Thoracic aorta (tissue), 2 donors: ENCODE data around the gene PHOSPHO2. TPM values are rescaled to one million over a fixed set of nuclear protein-coding genes. Genes with fewer than 3 reads are reported as not detected.

Source experiments
- ATAC-seq: fragments of 150-250 bp; one replicate; pipeline ENCODE4 v1.8.0; 2017; ENCODE audit warnings: low read depth; ENCODE audit not compliant: insufficient number of reproducible peaks, low FRiP score
- DNase-seq: peaks from one replicate; pipeline ENCODE4 v3.0.0-alpha.2; 2020; ENCODE audit warnings: low spot score
- H3K27ac ChIP-seq, 2 donors: fragments of 200-600 bp; sonication (generic); 1 replicate in 1 of 2; 2 replicates in 1 of 2; pipeline ENCODE4 v1.5.1; 2016; ENCODE audit warnings: mild to moderate bottlenecking in 2 of 2, moderate library complexity in 2 of 2
- H3K27me3 ChIP-seq: fragments of 200-600 bp; sonication (generic); replicated peaks from 2 replicates; pipeline ENCODE4 v1.6.0; 2016; ENCODE audit warnings: mild to moderate bottlenecking; ENCODE audit not compliant: insufficient read depth
- H3K36me3 ChIP-seq: fragments of 200-600 bp; sonication (generic); one replicate; pipeline ENCODE4 v1.5.1; 2016
- H3K4me1 ChIP-seq, 2 donors: fragments of 200-600 bp; sonication (generic); 1 replicate in 1 of 2; 2 replicates in 1 of 2; pipeline versions ENCODE4 v1.5.1 to v1.6.0; 2016; ENCODE audit warnings: low read depth in 2 of 2, mild to moderate bottlenecking in 1 of 2; ENCODE audit not compliant: control insufficient read depth in 1 of 2
- H3K4me3 ChIP-seq: fragments of 200-600 bp; sonication (generic); 2 replicates; pipeline ENCODE4 v1.5.1; 2016; ENCODE audit warnings: mild to moderate bottlenecking
- H3K9me3 ChIP-seq: fragments of 200-600 bp; sonication (generic); 2 replicates; pipeline ENCODE4 v1.5.1; 2016
- total RNA-seq, 2 donors: library from RNA; depleted of rRNA; stranded (reverse); fragments of >200 nt; gene quantifications; one replicate each; pipeline versions ENCODE4 v1.1.0 to v1.2.3, GENCODE V29; 2016
- TF ChIP-seq, protein P1 (sequence below): fragments of 200-600 bp; sonication (generic); IDR thresholded peaks from one replicate; pipeline ENCODE4 v1.5.1; 2019; ENCODE audit warnings: antibody characterized with exemption

Gene PHOSPHO2
- total RNA-seq, 2 donors from 2014 or later, result 0.92 to 3.2 TPM

DNA sequence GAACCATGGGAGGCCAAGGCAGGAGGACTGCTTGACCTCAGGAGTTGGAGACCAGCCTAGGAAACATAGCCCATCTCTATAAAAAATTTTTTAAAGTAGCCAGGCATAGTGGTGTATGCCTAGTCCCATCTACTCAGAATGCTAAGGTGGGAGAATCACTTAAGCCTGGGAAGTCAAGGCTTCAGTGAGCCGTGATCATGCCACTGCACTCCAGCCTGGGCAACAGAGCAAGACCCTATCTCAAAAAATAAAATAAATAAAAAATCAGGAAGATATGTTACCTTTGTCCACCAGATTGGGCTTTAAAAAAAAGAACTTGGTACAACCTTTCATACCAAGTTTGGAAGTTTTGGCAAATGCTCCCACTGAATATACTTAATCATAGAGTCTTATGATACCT, 35.4 kb upstream of the PHOSPHO2 start:
- TF ChIP-seq, protein P1, sequence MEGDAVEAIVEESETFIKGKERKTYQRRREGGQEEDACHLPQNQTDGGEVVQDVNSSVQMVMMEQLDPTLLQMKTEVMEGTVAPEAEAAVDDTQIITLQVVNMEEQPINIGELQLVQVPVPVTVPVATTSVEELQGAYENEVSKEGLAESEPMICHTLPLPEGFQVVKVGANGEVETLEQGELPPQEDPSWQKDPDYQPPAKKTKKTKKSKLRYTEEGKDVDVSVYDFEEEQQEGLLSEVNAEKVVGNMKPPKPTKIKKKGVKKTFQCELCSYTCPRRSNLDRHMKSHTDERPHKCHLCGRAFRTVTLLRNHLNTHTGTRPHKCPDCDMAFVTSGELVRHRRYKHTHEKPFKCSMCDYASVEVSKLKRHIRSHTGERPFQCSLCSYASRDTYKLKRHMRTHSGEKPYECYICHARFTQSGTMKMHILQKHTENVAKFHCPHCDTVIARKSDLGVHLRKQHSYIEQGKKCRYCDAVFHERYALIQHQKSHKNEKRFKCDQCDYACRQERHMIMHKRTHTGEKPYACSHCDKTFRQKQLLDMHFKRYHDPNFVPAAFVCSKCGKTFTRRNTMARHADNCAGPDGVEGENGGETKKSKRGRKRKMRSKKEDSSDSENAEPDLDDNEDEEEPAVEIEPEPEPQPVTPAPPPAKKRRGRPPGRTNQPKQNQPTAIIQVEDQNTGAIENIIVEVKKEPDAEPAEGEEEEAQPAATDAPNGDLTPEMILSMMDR, result no peak
- no peak overlapping the region for H3K4me3 ChIP-seq
- H3K9me3 ChIP-seq, result no peaks in the 10 kb centered on the region
- H3K36me3 ChIP-seq, result no peaks in the 10 kb centered on the region
- H3K4me1 ChIP-seq, result no peaks in the 10 kb centered on the region
- DNase-seq (no peak), ATAC-seq (no peak)
- no peak overlapping the region for H3K27ac ChIP-seq
- H3K27me3 ChIP-seq, result no peaks in the 10 kb centered on the region

DNA sequence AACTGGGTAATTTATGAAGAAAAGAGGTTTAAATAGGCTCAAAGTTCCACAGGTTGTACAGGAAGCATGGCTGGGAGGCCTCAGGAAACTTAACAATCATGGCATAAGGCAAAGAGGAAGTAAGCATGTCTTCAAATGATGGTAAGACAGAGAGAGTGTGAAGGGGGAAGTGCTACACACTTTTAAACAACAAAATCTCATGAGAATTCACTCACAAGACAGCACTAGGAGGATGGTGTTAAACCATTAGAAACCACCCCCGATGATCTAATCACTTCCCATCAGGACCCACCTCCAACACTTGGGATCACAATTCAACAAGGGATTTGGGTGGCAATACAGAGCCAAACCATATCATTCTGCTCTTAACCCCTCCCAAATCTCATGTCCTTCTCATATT, 34.9 kb upstream of the PHOSPHO2 start:
- DNase-seq (no peak), ATAC-seq (no peak)
- Histone ChIP-seq H3K9me3 (no peaks in the 10 kb centered on the region), H3K4me1 (no peaks in the 10 kb centered on the region), H3K4me3 (no peak overlapping the region), H3K27ac (no peak overlapping the region), H3K27me3 (no peaks in the 10 kb centered on the region), H3K36me3 (no peaks in the 10 kb centered on the region)
- TF ChIP-seq, protein P1, result no peak

DNA sequence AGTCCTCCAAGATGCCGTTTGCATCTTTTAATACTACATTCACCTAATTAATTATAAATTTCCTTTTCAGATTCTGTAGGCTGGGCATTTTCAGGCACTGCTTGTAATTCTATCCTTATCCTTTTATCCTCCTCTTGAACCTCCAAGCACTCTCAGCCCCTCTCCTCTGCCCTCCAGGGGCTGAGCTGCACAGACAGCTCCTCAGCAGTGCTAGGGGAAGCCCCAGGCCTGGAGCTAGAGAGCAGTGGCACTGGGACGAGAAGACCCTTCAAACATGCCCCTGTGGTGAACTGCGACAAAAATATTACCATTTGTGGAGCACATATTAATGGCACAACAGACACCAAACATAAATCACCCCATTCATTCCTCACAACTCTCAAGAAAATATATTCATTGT, 33.0 kb upstream of the PHOSPHO2 start:
- no peak overlapping the region for H3K27ac ChIP-seq
- H3K27me3 ChIP-seq, result no peaks in the 10 kb centered on the region
- no peaks in the 10 kb centered on the region for H3K4me1 ChIP-seq
- no peak overlapping the region for H3K4me3 ChIP-seq
- H3K36me3 ChIP-seq, result no peaks in the 10 kb centered on the region
- ATAC-seq (no peak), DNase-seq (no peak)
- TF ChIP-seq, protein P1, result no peak
- H3K9me3 ChIP-seq, result no peaks in the 10 kb centered on the region

DNA sequence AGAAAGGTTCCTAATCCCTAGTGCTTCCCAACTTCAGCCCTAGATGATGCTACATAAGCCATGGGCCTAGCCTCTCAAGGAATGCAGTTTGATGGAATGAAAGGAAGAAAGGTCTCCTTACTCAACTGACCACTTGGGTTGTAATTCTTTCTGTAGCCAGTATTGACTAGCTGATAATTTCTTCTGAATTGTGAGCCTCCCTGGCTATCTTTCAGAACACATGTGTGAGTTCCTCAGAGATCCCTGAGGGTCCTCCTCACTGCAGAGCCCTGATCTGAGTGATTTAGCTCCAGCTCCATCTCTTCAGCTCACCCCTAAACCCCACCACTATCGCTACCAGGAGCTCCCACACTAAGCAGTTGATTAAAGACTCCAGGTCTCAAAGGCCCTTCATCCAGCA, 31.5 kb upstream of the PHOSPHO2 start:
- TF ChIP-seq, protein P1, result no peak
- Histone ChIP-seq H3K4me3 (no peak overlapping the region), H3K27ac (no peak overlapping the region), H3K4me1 (no peaks in the 10 kb centered on the region), H3K27me3 (no peaks in the 10 kb centered on the region), H3K36me3 (no peaks in the 10 kb centered on the region), H3K9me3 (no peaks in the 10 kb centered on the region)
- DNase-seq, result no peak
- ATAC-seq, result no peak

DNA sequence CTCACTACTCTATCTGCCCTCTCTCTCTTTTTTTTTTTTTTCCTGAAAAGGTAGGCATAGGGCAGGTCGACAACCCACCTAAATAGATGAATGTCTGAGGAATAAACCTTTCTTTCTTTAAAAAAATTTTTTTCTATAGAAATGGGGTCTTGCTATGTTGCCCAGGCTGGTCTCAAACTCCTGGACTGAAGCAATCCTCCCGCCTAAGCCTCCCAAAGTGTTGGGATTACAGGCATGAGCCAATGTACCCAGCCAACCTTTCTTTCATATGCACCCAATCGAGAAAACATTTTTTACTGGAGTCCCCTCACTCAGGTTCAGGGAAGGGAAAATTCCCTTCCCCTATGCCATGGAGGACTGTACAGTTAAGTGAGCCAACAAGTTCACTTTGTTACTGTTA, 31.0 kb upstream of the PHOSPHO2 start:
- H3K4me1 ChIP-seq, result no peaks in the 10 kb centered on the region
- H3K9me3 ChIP-seq, result no peaks in the 10 kb centered on the region
- no peak overlapping the region for H3K4me3 ChIP-seq
- TF ChIP-seq, protein P1, result no peak
- no peak overlapping the region for H3K27ac ChIP-seq
- no peaks in the 10 kb centered on the region for H3K27me3 ChIP-seq
- H3K36me3 ChIP-seq, result no peaks in the 10 kb centered on the region
- DNase-seq (no peak), ATAC-seq (no peak)
